Measurements from ENCODE around the gene OGG1.
"Not testable (repeated sequence)": the region's sequence is repeated elsewhere in the genome, so short reads cannot be mapped to it uniquely, and the experiment has no call there.

The OGG1 gene

DNA sequence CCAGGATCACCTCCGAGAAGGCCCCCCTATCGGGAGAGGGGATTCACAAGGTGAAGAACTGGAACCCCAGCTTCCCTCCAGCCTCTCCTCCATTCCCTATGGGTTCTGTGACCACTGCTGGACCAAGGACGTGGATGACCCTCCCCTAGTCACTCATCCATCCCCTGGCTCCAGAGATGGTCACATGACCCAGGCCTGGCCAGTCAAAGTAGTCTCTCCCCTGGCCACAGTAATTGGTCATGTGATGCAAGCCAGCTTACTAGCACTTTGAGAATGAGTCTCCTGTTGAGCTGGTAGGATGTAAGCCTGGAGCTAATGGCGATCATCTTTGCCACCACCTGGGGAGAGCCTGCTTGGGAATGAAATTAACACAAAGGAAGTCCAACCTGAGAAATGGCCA, 16.1 kb downstream of the OGG1 start:
- DNase-seq (ENCODE audit: low read depth): no peak

DNA sequence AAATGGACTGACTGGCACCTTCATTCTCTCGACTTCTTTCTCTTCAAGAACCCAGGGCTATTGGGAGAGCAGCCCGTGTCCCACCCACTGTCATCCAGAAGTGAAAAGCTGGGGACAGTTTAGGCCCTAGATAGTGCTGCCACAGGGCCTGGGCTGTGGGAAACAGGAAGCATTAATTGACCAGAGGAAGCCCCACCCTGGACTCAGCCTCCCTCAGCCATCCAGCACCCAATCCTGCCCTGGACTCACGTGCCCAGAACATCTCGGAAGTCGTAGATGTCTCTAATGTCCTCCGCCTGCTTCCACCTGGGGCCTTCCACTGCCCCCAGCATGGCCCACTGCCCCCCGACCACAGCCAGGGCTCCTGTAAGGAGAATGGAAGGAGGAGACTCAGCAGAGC, 17.7 kb downstream of the OGG1 start:
- no peak for DNase-seq (ENCODE audit: low read depth)

DNA sequence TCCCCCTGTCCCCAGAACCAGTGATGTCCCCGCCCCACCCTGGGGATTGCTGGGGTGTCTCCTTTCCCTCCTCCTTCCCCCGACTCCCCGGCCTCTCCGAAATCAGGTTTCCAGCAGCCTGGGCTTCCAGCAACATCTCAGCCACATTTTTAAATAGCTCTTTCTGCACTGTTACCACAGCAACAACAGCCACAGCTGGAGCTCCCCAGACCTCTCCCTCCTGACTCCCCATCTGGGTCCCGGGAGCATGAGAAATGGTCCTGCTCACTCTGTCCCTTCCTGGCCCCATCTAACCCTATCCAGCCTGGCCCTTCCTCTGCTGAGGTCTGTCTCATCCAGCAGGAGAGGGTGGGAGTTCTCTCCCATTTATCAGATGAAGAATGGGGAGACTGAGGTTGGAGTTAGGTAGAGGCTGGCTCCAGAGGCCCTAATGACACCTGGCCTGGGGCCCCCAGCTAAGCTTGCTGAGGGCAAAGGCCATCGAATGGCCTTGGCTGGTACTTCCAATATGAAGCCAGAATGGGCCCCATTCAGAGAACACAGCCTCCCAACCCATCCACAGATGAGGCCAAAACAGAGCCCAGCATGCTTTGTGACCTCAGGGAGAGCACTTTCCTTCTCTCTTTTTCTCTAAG, 18.5 kb downstream of the OGG1 start:
- no peak for DNase-seq (ENCODE audit: low read depth)

DNA sequence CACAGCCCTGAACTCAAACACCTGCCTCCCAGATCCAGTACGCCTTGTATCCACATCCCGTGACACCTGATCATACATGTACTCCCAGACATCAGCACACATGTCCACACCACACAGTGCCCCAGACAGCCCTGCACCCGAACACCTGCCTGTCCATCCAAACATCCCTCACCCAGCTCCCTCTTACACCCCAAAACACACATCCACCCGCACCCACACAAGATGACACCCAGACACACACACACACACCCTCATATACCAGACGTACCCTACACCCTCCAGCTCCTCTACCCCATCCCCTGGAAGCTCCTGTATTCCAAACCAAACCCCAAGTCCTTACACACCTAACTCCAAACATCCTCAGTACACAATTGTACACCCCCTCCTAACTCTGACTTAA, 19.3 kb downstream of the OGG1 start:
- no peak for DNase-seq (ENCODE audit: low read depth)

DNA sequence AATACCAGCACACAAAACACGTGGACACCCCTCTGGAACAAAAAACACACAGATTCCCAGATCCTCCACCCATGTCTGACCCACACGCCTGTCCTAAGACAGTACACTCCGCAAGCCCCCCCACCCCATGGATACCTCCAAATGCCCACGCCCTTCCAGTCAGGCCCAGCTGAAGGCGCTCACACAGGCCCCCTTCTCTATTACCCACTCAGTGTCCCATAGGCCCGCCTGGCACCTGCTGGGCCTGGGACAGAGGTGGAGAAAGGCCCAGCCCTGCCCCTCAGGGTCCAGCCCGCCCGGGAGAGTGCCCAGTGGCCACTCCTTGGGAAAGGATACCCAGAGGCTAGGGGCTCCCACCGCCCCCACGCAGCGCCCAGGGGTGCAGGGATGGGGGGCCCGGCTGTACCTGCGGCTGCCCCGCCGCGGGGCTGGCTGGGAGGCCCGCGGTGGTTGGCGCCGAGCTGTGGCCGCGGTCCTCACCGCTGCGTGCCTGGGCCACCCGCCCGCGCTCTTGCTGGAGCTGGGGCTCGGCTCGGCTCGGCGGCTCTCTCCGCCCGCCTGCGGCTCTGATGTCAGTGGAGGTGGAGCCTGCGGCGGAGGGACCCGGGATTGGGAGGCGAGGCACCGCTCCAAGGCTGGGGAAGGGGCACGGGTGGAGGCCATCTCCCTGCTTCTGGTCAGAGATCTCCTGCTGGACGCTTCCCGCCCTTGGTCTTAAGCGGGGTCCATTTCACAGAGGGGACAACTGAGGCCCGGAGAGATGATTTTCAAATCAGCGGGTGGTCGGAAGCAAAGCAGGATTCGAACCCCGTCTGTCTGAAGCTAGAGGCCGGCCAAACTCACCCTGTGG, 19.9 kb downstream of the OGG1 start, which contains the start of gene CAMK1:
CAMK1 (minus strand) TSS at position 522 of the 850 bp plus-strand sequence. CDS start 2,198 bp downstream, outside the sequence.
- peak; percentile 41 for DNase-seq (ENCODE audit: low read depth)

DNA sequence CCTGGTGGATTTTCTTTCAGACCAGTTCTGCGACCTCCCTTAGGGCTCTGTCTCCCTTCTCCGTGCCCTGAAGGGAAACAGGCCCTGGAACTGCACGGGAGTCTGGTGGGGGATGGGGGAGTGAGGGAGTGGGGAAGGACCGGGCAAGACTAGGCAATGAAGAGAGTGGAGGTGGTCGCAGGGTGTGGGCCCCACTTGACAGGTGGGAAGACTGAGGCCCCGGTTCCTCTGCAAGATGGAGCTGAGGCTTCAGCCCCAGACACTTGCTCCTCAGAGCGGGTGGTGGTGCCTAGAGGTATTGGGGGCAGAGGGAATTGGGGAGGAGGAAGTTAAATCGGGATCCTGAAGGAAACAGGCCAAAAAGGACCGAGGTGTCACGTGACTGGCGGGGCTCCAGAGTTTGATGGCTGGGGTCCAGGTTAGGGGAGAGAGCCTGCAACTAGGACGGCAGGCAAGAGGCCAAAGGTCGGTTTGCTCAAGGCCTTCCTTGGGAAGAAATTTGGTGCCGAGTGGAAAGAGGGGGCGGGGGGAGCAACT, 20.6 kb downstream of the OGG1 start:
- no peak for DNase-seq (ENCODE audit: low read depth)

DNA sequence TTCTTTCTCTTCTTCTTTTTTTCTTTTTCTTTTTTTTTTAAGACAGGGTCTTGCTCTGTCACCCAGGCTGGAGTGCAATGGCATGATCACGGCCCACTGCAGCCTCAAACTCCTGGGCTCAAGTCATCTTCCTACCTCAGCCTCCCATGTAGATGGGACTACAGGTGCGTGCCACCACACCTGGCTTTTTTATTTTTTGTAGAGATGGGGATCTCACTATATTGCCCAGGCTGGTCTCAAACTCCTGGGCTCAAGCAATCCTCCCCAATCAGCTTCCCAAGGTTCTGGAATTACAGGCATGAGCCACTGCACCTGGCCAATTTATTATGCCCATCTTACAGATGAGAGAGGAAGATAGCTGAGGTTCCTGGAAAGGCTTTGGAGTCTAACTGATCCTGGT, 21.3 kb downstream of the OGG1 start:
- not testable (repeated sequence) for DNase-seq (ENCODE audit: low read depth)

DNA sequence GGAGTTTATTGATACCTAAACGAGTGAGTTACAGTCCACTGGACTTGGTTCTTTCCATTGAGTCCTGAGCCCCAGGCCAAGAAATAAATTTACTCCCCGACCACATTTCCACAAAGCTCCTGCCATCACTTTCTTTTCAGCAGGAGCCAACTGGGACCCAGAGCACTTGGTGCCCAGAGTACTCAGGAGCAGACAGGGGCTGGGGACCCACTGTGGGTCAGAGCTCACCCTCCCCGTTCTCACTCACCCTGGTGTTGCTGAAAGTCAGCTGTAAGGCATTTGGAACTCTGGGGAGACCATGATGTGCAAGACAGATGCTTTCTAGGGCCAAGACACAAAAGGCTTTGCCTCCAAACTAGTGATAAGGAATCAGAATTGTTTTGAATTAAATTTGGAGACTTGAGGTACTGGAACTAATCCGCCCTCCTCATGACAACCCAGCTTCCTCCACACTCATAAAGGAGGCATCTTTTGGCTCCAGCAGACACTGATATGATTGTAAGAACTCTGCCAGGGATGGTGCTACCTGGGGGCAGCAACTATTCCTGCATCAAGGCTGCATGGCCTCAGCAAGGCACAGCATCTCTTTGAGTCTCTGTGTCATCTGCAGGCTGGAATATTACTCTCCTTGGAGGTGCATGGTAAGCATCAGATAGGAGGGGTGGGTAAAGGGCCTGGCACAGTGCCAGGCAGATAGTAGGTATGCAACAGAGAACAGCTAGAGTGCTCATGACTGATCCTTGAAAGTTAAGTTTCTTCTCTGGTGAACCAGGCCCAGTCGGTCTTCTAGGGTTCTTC, 27.3 kb downstream of the OGG1 start:
- DNase-seq (ENCODE audit: low read depth): no peak

DNA sequence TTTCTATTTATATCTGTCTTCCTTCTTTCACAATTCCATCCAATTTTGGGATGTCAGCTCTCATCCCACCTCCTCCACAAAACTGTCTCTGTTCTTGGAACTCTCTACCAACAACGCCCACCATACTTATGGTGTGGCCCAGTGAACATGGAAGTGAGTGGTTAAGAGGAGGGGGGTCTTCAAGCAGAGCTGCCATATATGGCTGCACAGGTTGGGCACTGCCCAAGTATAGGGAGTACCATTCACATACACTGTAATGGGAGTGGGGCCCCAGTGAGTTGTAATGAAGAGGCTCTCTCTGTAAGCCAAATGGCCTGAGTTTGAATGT, 27.9 kb downstream of the OGG1 start:
- DNase-seq (ENCODE audit: low read depth): no peak

DNA sequence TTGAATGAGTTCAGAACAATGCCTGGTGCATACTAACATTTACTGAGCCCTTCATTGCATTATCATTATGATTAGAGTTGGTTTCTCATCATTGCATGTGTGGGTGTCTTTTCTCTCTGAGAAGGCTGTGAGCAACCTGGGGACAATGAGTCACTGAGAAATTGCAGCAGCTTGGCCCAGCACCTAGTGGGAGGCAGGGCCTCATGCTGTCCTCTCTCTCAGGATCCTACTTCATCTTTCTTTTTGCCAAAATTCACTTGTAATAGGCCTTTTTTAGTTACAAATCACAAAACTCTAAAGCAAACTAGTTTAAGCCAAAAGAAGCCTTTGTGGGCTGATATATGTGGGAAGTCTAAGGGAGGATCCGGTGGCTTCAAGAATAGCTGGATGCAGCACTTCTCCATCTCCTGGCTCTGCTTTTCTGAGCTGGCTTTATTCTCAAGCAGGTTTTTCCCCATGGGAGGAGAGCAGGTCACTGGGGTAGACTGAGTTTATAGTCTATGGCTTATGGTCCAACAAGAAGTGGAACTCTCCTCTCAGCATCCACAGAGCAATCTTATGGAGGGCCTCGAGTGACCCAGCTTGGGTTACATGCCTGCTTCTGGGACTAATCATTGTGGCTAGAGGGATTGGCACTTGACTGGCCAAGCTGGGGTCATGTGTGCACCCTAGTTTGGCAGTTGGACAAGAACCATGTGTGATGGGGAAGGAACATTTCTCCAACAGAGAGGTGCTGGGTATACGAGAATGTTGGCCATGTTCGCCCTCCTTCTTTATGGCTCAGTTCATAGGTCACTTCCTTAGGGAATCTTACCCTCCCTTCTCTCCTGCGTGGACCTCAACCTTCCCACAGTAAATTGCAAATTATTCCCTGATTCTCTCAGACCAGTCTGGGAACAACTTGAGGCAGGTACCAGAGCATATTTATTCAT, 28.7 kb downstream of the OGG1 start:
- DNase-seq (ENCODE audit: low read depth): peak; percentile 28

DNA sequence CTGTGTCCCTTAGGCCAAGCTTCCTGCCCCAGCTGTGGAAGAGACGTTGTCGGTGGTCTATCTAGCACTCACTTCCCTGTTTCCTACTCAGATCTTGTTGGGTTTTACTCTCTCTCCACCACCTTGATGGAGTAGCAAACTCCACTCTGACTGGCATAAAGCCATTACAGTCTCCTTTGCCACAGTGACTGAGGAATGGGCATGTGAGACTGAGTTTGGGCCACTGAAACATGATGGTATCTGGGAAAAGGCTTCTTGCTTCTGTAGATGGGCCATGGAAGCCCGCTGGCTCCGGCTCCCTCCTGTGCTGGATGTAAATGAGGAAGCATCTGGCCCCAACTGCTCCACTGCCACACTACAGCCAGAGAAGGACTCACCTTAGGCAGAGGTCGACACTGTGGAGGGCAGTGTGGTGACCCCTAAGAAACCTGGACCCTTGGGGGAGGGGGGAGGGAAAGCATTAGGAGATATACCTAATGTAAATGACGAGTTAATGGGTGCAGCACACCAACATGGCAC, 29.4 kb downstream of the OGG1 start:
- DNase-seq (ENCODE audit: low read depth): no peak

DNA sequence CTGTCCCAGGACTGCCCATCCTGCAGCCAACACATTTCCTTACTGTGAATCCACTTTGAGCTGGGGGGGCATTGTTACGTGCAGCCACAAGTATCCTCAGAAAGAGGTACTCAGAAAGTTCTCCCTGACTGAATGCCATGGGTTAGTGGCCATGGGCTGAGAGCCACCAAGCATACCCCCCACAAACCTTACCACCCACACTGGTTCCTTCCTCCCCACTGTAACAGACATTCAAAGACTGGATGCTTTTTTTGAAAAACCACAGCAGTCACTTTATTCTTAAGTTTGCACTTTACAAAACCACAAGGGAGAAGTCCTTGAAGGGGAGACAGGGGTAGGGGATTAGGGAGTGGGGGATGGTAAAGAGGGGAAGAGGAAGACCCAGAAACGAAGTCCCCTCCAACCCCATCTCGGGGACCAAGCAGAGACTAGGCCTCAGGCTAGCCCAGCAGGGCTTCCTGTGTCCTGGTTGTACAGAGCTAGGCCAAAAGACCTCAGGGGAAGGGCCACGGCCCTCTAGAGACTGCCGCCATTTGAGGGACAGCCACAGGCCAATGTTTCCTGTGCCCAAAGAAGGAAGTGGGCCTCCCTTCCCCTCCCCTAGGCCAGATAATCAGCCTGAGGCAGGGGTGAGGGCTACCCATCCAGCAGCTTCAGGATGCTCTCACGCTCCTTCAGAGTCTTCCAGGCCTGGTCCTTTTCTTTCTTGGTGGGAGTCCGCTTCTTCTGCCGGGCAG, 30.1 kb downstream of the OGG1 start:
- no peak for DNase-seq (ENCODE audit: low read depth)

DNA sequence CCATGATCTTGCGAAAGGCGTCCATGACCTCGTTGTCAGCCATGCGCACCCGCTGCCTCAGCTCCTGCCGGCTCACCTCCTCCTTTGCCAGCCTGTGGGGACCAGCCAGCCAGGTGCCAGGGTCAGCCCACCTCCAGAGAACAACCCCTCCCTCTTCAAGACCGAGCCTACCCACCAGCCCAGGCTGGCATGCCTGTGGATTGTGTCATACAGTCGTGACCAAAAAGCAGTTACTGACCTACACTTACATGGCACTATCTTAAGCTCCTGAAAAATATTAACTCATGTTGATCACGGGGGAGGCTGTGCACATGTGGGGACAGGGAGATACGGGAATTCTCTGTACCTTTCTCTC, 30.7 kb downstream of the OGG1 start:
- DNase-seq (ENCODE audit: low read depth): no peak

DNA sequence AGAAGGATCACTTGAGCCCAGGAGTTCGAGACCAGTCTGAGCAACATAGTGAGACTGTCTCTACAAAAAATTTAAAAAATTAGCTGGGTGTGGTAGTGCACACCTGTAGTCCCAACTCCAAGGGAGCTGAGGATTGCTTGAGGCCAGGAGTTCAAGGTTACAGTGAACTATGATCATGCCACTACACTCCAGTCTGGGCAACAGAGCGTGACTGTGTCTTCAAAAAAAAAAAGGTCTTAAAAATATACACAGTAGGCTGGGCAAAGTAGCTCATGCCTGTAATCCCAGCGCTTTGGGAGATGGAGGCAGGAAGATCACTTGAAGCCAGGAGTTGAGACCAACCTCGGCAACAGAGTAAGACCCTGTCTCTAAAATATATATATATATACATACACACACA, 31.2 kb downstream of the OGG1 start:
- no peak for DNase-seq (ENCODE audit: low read depth)

DNA sequence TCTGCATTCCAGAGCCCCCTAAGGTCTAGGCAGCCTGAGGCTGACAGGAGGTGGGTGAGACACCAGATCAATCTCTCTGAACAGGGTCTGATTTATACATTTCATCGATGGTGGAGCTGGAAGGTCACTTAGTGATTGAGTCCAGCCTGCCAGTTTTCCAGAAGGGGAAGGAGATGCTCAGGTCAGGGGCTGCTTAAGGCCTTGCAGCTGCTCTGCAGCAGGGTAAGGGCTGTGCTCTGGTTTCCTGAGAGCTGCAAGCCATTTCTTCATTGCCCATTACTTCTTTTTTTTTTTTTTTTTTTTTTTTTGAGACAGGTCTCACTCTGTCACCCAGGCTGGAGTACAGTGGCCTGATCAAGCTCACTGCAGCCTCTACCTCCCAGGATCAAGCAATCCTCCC, 31.8 kb downstream of the OGG1 start:
- no peak for DNase-seq (ENCODE audit: low read depth)

DNA sequence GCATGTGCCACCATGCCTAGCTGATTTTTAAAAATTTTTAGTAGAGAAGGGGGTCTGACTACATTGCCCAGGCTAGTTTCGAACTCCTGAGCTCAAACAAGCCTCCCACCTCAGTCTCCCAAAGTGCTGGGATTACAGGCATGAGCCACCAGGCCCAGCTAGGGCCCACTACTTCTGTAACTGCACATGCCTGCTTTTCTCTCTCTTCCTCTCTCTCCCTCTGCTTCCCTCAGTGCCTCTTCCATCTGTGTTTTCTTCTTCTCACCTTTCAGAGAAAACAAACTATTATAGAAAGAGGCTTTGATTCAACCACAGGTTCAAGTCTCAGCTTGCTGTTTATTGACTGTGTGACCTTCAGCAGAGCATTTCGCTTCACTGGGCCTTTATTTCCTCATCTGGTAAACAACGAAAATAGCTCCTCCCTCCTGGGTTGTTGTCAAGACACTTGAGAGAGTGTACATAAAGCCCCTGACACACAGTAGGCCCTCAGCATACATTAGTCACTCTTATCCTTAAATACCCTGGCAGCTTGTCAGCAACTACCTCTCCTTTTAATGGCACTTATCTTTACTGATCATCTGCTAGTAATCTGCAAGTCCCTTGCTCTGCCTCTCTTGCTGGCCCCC, 32.3 kb downstream of the OGG1 start:
- DNase-seq (ENCODE audit: low read depth): no peak

DNA sequence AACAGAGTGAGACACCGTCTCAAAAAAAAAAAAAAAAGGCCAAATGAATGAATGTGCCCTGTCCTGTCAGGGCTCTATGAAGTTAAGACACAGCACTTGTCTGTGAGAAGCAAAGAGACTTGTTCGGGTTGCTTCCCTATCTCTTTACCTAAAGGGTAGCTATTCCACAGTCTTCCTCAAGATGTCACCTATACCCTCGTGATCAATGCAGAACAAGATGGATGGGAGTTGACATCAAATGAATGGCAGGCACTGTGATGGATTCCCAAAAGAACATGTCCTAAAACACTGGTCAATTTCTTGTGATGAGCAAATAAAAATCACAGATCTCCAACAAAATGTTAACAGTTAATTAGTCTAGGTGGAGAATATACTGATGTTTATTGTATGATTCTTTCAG, 33.0 kb downstream of the OGG1 start:
- no peak for DNase-seq (ENCODE audit: low read depth)

DNA sequence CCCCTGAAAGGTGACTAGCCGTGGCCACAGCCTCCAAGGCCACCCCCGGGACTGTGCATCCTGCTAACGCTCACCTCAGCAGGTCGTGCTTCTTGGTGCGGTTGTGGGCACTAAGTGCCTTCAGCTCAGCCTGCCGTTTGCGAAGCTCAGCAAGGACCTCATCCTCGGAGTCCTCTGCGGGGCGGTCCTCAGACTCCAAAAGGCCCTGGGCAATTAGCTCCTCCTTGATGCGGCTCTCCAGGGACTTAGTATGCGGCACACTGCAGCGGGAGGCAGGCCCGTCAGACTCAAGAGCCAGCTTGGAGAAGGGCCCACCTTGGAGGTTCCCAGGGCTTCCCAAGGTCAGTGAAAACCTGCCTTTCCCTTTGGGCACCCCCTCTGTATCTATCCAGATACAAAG, 34.2 kb downstream of the OGG1 start:
- no peak for DNase-seq (ENCODE audit: low read depth)

DNA sequence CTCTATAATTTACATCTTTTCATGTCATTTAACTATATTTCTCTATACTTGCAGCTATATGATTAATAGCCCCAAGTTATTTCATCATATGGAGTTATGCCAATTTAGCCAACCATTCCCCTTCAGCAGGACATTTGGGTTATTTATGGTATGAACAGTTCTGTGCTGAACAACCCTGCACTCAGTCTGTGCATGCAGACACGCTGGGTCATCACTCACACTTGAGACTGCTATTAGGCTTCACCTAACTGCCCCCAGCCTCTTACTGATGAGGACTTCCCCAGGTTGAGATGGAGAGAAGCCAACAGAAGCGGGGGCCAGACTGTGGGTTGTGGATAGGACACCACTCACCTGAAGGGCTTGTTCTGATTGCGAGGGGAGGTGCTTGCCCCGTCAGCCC, 35.2 kb downstream of the OGG1 start:
- no peak for DNase-seq (ENCODE audit: low read depth)

DNA sequence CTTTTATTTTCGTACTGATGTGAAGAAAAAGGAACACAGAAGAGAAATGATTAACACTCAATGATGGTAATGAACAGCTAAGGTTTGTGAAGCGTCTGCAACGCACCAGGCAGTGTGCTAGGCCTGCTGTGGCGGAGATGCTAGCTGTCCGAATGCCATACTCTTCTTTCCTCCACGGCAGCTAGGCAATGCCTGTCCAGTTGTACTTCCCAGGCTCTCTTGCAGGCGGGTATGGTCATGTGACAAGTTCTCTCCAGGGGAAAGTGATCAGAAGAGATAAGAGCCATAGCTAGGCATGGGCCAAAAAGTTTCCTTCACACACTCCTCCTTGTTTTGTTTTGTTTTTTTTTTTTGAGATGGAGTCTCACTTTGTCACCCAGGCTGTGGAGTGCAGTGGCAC, 35.9 kb downstream of the OGG1 start:
- no peak for DNase-seq (ENCODE audit: low read depth)

Data from stimulated activated CD8-positive, alpha-beta memory T cell treated with anti-CD3 and anti-CD28 coated beads, Interleukin-12 subunit alpha, Interleukin-12 subunit beta, amount 100 ng/mL, for 4 hours (primary cell).